GM12892 (cell line): ENCODE measurements around the gene CAMK1D.

Source experiments
- POLR2A ChIP-seq: IDR thresholded peaks from 2 replicates; pipeline ENCODE4 v1.6.1; 2011; ENCODE audit warnings: low read depth, low read length, control low read depth
- POLR2AphosphoS5 ChIP-seq: IDR thresholded peaks from 2 replicates; pipeline ENCODE4 v1.6.1; 2011; ENCODE audit warnings: low read depth, low read length, control low read depth
- TAF1 ChIP-seq: IDR thresholded peaks from 2 replicates; pipeline ENCODE4 v1.6.1; 2011; ENCODE audit warnings: low read depth, mild to moderate bottlenecking, control low read depth, low read length, borderline replicate concordance

DNA sequence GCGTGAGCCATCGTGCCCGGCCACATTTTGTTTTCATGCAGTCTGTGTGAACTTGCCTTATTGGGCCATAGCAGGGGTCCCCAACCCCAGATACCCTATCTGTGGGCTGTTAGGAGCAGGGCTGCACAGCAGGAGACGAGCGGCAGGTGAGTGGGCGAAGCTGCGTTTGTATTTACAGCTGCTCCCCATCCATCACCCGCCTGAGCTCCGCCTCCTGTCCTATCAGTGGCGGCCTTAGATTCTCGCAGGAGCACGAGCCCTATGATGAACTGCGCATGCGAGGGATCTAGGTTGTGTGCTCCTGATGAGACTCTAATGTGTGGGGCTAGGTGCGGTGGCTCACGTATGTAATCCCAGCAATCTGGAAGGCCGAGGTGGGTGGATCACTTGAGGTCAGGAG, 293.9 kb downstream of the CAMK1D start:
- TF ChIP-seq POLR2A (no peak), POLR2AphosphoS5 (no peak), TAF1 (no peak)
